K562 (cell line): ENCODE measurements around the gene AGBL1. TPM values are rescaled to one million over a fixed set of nuclear protein-coding genes. Genes with fewer than 3 reads are reported as not detected.

Experiments used
- ATAC-seq: fragments of 200-7000 bp; cut with Tn5 transposase; 3 replicates; pipeline ENCODE4 v1.9.1; 2020; ENCODE audit warnings: moderate library complexity
- BruUV-seq: library from RNA; stranded (reverse); fragments of 400-500 nt; replicated peaks from 2 replicates; lab custom pipeline; 2021; lab: Mats Ljungman, UMichigan
- CTCF ChIA-PET: fragments of 300-600 bp; formaldehyde crosslinking; extraction: SDS; loops from one replicate; lab custom pipeline; 2021; ENCODE audit warnings: low intra/inter-chr PET ratio; lab: Yijun Ruan, JAX
- POLR2A ChIA-PET: fragments of 300-600, 350-650 bp; sonication (Branson Sonifier 250); formaldehyde crosslinking; extraction: SDS; loops from one replicate; lab custom pipeline; 2021; ENCODE audit warnings: antibody characterized with exemption, inconsistent platforms; lab: Yijun Ruan, JAX
- DNase-seq, 4 experiments: peaks; one replicate each; pipeline versions ENCODE4 v3.0.0 to v3.0.0-alpha.2; 2011 to 2018; ENCODE audit warnings: low spot score in 3 of 4, mixed read lengths in 3 of 4; ENCODE audit errors: extremely low read depth in 1 of 4
- FAIRE-seq: peaks from 2 replicates; lab custom pipeline; 2011; peaks lifted over from hg19 to GRCh38; lab: Jason Lieb, UNC
- H2AFZ ChIP-seq: 2 replicates; pipeline ENCODE4 v1.6.0; 2011; ENCODE audit warnings: low read depth, low read length, control low read depth, inconsistent platforms
- H3K27ac ChIP-seq: fragments of 200-600 bp; 3 replicates; pipeline ENCODE4 v1.8.0; 2011; ENCODE audit warnings: low read depth, mild to moderate bottlenecking, control low read depth, inconsistent platforms, low read length, moderate library complexity, mixed read lengths; ENCODE audit errors: extremely low read depth
- H3K27me3 ChIP-seq, 2 experiments: fragments of 300-600 bp in 1 of 2; 2 replicates in 1 of 2; 3 replicates in 1 of 2; pipeline versions ENCODE4 v1.6.0 to v1.8.0; 2011; ENCODE audit warnings: inconsistent platforms in 2 of 2, low read length in 2 of 2, mild to moderate bottlenecking in 1 of 2, mixed read lengths in 1 of 2, moderate library complexity in 1 of 2; ENCODE audit not compliant: control insufficient read depth in 2 of 2, insufficient read depth in 2 of 2
- H3K36me3 ChIP-seq: fragments of 300-600 bp; 3 replicates; pipeline ENCODE4 v1.8.0; 2011; ENCODE audit warnings: mild to moderate bottlenecking, low read length, inconsistent platforms; ENCODE audit not compliant: control insufficient read depth, insufficient read depth
- H3K4me1 ChIP-seq, 2 experiments: fragments of 200-600 bp in 1 of 2; replicated peaks in 1 of 2; 2 replicates in 1 of 2; 3 replicates in 1 of 2; pipeline versions ENCODE4 v1.5.1 to v1.8.0; 2011; ENCODE audit warnings: inconsistent platforms in 2 of 2, low read length in 2 of 2, mild to moderate bottlenecking in 1 of 2, mixed read lengths in 1 of 2, moderate library complexity in 1 of 2; ENCODE audit not compliant: control insufficient read depth in 2 of 2, insufficient read depth in 2 of 2
- H3K4me2 ChIP-seq: 2 replicates; pipeline ENCODE4 v1.6.1; 2011; ENCODE audit warnings: low read length, control low read depth, inconsistent platforms, mixed read lengths; ENCODE audit not compliant: insufficient read depth
- H3K4me3 ChIP-seq: fragments of 200-600 bp; sonication (generic), shearing (Covaris generic); 2 replicates; pipeline ENCODE4 v1.5.1; 2016; ENCODE audit warnings: control low read depth, inconsistent platforms
- H3K79me2 ChIP-seq: fragments of 200-600 bp; 3 replicates; pipeline ENCODE4 v1.8.0; 2011; ENCODE audit warnings: low read length, inconsistent platforms; ENCODE audit not compliant: control insufficient read depth, insufficient read depth
- H3K9ac ChIP-seq, 2 experiments: 2 replicates each; pipeline versions ENCODE4 v1.6.0 to v1.6.1; 2011; ENCODE audit warnings: low read depth in 2 of 2, low read length in 2 of 2, control low read depth in 1 of 2, inconsistent platforms in 1 of 2, mild to moderate bottlenecking in 1 of 2, mixed read lengths in 1 of 2; ENCODE audit not compliant: insufficient read depth in 1 of 2
- H3K9me1 ChIP-seq: one replicate; pipeline ENCODE4 v1.6.0; 2011; ENCODE audit warnings: inconsistent platforms, mild to moderate bottlenecking, low read length, moderate library complexity; ENCODE audit not compliant: control insufficient read depth, insufficient read depth
- H3K9me3 ChIP-seq: replicated peaks from 2 replicates; pipeline ENCODE4 v1.5.1; 2011; ENCODE audit warnings: low read depth, low read length, inconsistent platforms; ENCODE audit not compliant: control insufficient read depth, insufficient read depth
- H4K20me1 ChIP-seq: replicated peaks from 2 replicates; pipeline ENCODE4 v1.6.1; 2011; ENCODE audit warnings: low read length, inconsistent platforms, mixed read lengths; ENCODE audit not compliant: control insufficient read depth, insufficient read depth
- E2F8 ChIP-seq: fragments of 450-650 bp; IDR thresholded peaks from 2 replicates; pipeline ENCODE4 v1.7.1; 2018; ENCODE audit warnings: mild to moderate bottlenecking, low read depth; ENCODE audit not compliant: partially characterized antibody
- MAX ChIP-seq: sonication (generic); formaldehyde crosslinking; IDR thresholded peaks from 2 replicates; pipeline ENCODE4 v1.9.0; 2022; ENCODE audit warnings: mild to moderate bottlenecking, missing genetic modification reagents
- NR1H2 ChIP-seq: sonication (generic); formaldehyde crosslinking; IDR thresholded peaks from 2 replicates; pipeline ENCODE4 v1.4.0; 2020; ENCODE audit warnings: mild to moderate bottlenecking, missing genetic modification reagents
- SIRT6 ChIP-seq: IDR thresholded peaks from one replicate; pipeline ENCODE4 v1.6.1; 2012; ENCODE audit warnings: low read depth, mild to moderate bottlenecking, control low read depth, inconsistent platforms, low read length, moderate library complexity
- SPI1 ChIP-seq: IDR thresholded peaks from 2 replicates; pipeline ENCODE4 v1.6.1; 2011; ENCODE audit warnings: low read depth, low read length, control low read depth, borderline replicate concordance
- SRF ChIP-seq, 2 experiments: fragments of 250-450, 450-650 bp in 1 of 2; sonication (Bioruptor Pico) in 1 of 2; sonication (generic) in 1 of 2; formaldehyde crosslinking; IDR thresholded peaks; 2 replicates each; pipeline versions ENCODE4 v1.5.0 to v1.5.1; 2020 to 2022; ENCODE audit warnings: mild to moderate bottlenecking in 1 of 2, missing genetic modification reagents in 1 of 2
- TAF7 ChIP-seq: fragments of 450-650 bp; IDR thresholded peaks from 2 replicates; pipeline ENCODE4 v1.6.1; 2016; ENCODE audit warnings: missing genetic modification characterization, missing compliant biosample characterization
- ZBTB8A ChIP-seq: fragments of 450-650 bp; IDR thresholded peaks from 2 replicates; pipeline ENCODE4 v1.6.1; 2018; ENCODE audit warnings: mild to moderate bottlenecking, moderate library complexity; ENCODE audit not compliant: partially characterized antibody
- ZNF124 ChIP-seq: sonication (generic); formaldehyde crosslinking; IDR thresholded peaks from 2 replicates; pipeline ENCODE4 v1.8.1; 2022; ENCODE audit warnings: missing genetic modification reagents
- ZNF212 ChIP-seq: fragments of 450-650 bp; formaldehyde crosslinking; IDR thresholded peaks from 2 replicates; pipeline ENCODE4 v1.4.0; 2020; ENCODE audit warnings: mild to moderate bottlenecking
- ZNF253 ChIP-seq: fragments of 250-450 bp; sonication (Bioruptor Pico); conservative IDR thresholded peaks from 2 replicates; pipeline ENCODE4 v1.6.1; 2021; ENCODE audit warnings: mild to moderate bottlenecking
- ZNF347 ChIP-seq: fragments of 450-650 bp; formaldehyde crosslinking; IDR thresholded peaks from 2 replicates; pipeline ENCODE4 v1.4.0; 2020; ENCODE audit warnings: low read depth, mild to moderate bottlenecking, moderate library complexity
- ZNF395 ChIP-seq: fragments of 200-800 bp; sonication (Bioruptor generic); IDR thresholded peaks from 2 replicates; pipeline ENCODE4 v1.6.1; 2017; ENCODE audit warnings: missing genetic modification characterization, missing compliant biosample characterization
- WGBS: fragments of 100-300 bp; shearing (Covaris generic); methylation state at CpG from one replicate; pipeline ENCODE4 v1.1.6; 2016; ENCODE audit warnings: low coverage, mixed read lengths; ENCODE audit not compliant: insufficient coverage; ENCODE audit errors: missing lambda C conversion rate; 5-methylcytosine and 5-hydroxymethylcytosine counted together
- in situ Hi-C: fragments of 300-500 bp; cut with MboI; formaldehyde crosslinking; loops from 4 replicates; pipeline ENCODE4 v1.15.0; 2018; ENCODE audit warnings: inconsistent platforms, mixed read lengths
- intact Hi-C: fragments of 100-400 bp; cut with micrococcal nuclease; formaldehyde crosslinking; loops from 2 replicates; pipeline ENCODE4 v1.14.2; 2022
- polyA plus RNA-seq, 8 experiments: library from polyadenylated mRNA; depleted of rRNA in 4 of 8; stranded (reverse) in 5 of 8; unstranded in 3 of 8; fragments of >200 nt; fragmentation: Nextera tagmentation in 2 of 8; fragmentation: Illumina TruSeq in 1 of 8; extraction: Ambion mirVana in 2 of 8; extraction: Trizol in 1 of 8; gene quantifications; 2 replicates each; pipeline versions ENCODE4 v1.2.1 to v1.2.3, GENCODE V29; 2011 to 2014; ENCODE audit warnings: inconsistent platforms in 1 of 8, missing spikeins in 1 of 8
- total RNA-seq, 7 experiments: library from RNA; depleted of rRNA in 6 of 7; stranded (reverse); fragments of >200 nt in 6 of 7; fragmentation: Illumina TruSeq in 2 of 7; extraction: Trizol in 2 of 7; gene quantifications; 2 replicates each; pipeline versions ENCODE4 v1.2.1 to v1.2.3, GENCODE V29; 2011 to 2021; ENCODE audit warnings: low replicate concordance in 1 of 7

The AGBL1 gene
- total and polyA plus RNA-seq, 9 of the 15 experiments (the other 6 are each of a cell fraction or from before 2014, with no cell fraction given), result not detected

GRCh38 chr15:86929461-86929860, 849.8 kb downstream of the AGBL1 start:
- FAIRE-seq (no peak), DNase-seq (no peak), ATAC-seq (no peak)
- H3K27ac ChIP-seq, result no peak overlapping the region
- H3K4me2 ChIP-seq, result no peak overlapping the region
- H3K9ac ChIP-seq, result no peak overlapping the region
- BruUV-seq, result no TSS peak
- ChIA-PET CTCF (no interaction called here), POLR2A (no interaction called here)
- H3K4me3 ChIP-seq, result no peak overlapping the region
- H3K9me1 ChIP-seq, result no peaks in the 10 kb centered on the region
- no peaks in the 10 kb centered on the region for H4K20me1 ChIP-seq
- H2AFZ ChIP-seq, result no peak overlapping the region
- in situ Hi-C loops (no loop called here), intact Hi-C loops (no loop called here)
- no peaks in the 10 kb centered on the region for H3K4me1 ChIP-seq
- H3K27me3 ChIP-seq, result no peaks in the 10 kb centered on the region
- WGBS, result 0% methylated on average over 2 of the region's 2 CpGs
- no peaks in the 10 kb centered on the region; the same call in 1 of the 2 replicates for H3K9me3 ChIP-seq
- no peaks in the 10 kb centered on the region for H3K36me3 ChIP-seq
- TF ChIP-seq E2F8, result no peak
- TF ChIP-seq TAF7 (tag), result no peak
- TF ChIP-seq SIRT6, result no peak
- TF ChIP-seq ZNF347 (CRISPR knock-in tag), result no peak
- TF ChIP-seq SRF (CRISPR knock-in tag; IDR thresholded peaks at IDR 0.05), result no peak
- no peak for TF ChIP-seq SPI1
- TF ChIP-seq ZBTB8A, result no peak
- TF ChIP-seq MAX (CRISPR knock-in tag), result no peak
- TF ChIP-seq ZNF253, result no peak
- no peak for TF ChIP-seq ZNF124 (CRISPR knock-in tag)
- no peak for TF ChIP-seq NR1H2 (CRISPR knock-in tag)
- TF ChIP-seq ZNF212 (CRISPR knock-in tag), result no peak
- no peak for TF ChIP-seq ZNF395
- H3K79me2 ChIP-seq, result no peaks in the 10 kb centered on the region
